ENCODE results near the gene SSR1. TPM values are rescaled to one million over a fixed set of nuclear protein-coding genes. Genes with fewer than 3 reads are reported as not detected.

Gene SSR1
- total RNA-seq, 1 donor from 2014 or later = 20.4 TPM

GRCh38 chr6:7224731-7225130 is 88.3 kb downstream of the SSR1 start:
- Histone ChIP-seq H3K9ac (ENCODE audit: low read depth in 1 of 3, low read length in 3 of 3) (no peak overlapping the region), H3K9me3 (ENCODE audit: control insufficient read depth in 3 of 3, low read length in 3 of 3) (no peaks in the 10 kb centered on the region), H3K36me3 (ENCODE audit: control insufficient read depth in 3 of 3, insufficient read depth in 3 of 3, low read length in 3 of 3) (peaks cover 23 to 39% (median 36%) of the 10 kb centered on the region in 3 donors), H3K27ac (ENCODE audit: low read depth, low read length) (no peak overlapping the region), H3K27me3 (ENCODE audit: control insufficient read depth in 3 of 3, insufficient read depth in 3 of 3, low read length in 3 of 3) (no peaks in the 10 kb centered on the region), H3K4me3 (ENCODE audit: low read length in 3 of 3) (no peak overlapping the region), H3K4me1 (ENCODE audit: control insufficient read depth in 3 of 3, insufficient read depth in 3 of 3, low read length in 3 of 3) (peaks cover 11 to 14% (median 13%) of the 10 kb centered on the region in 3 donors)

- no peaks in the 10 kb centered on the region for H3K9me3 ChIP-seq (ENCODE audit: control insufficient read depth in 3 of 3, low read length in 3 of 3)
- no peaks in the 10 kb centered on the region for H3K27me3 ChIP-seq (ENCODE audit: control insufficient read depth in 3 of 3, insufficient read depth in 3 of 3, low read length in 3 of 3)
- no peak overlapping the region for H3K27ac ChIP-seq (ENCODE audit: low read depth, low read length)
- no peak overlapping the region for H3K9ac ChIP-seq (ENCODE audit: low read depth in 1 of 3, low read length in 3 of 3)
- H3K4me3 ChIP-seq (ENCODE audit: low read length in 3 of 3) = no peak overlapping the region
- peaks cover 28 to 33% (median 32%) of the 10 kb centered on the region in 3 donors for H3K4me1 ChIP-seq (ENCODE audit: control insufficient read depth in 3 of 3, insufficient read depth in 3 of 3, low read length in 3 of 3)
- peaks cover 13 to 24% (median 22%) of the 10 kb centered on the region in 3 donors for H3K36me3 ChIP-seq (ENCODE audit: control insufficient read depth in 3 of 3, insufficient read depth in 3 of 3, low read length in 3 of 3)
Measured at GRCh38 chr6:7222197-7222596, 90.8 kb downstream of the SSR1 start.

- Histone ChIP-seq H3K4me1 (ENCODE audit: control insufficient read depth in 3 of 3, insufficient read depth in 3 of 3, low read length in 3 of 3) (peaks cover 55 to 61% (median 61%) of the 10 kb centered on the region in 3 donors), H3K27ac (ENCODE audit: low read depth, low read length) (peak overlapping the region; percentile 84), H3K9ac (ENCODE audit: low read depth in 1 of 3, low read length in 3 of 3) (peak overlapping the region in 2 of 3 donors; percentile 42 to 66), H3K4me3 (ENCODE audit: low read length in 3 of 3) (no peak overlapping the region), H3K36me3 (ENCODE audit: control insufficient read depth in 3 of 3, insufficient read depth in 3 of 3, low read length in 3 of 3) (peaks cover 1 to 18% (median 3%) of the 10 kb centered on the region in 3 donors), H3K9me3 (ENCODE audit: control insufficient read depth in 3 of 3, low read length in 3 of 3) (no peaks in the 10 kb centered on the region), H3K27me3 (ENCODE audit: control insufficient read depth in 3 of 3, insufficient read depth in 3 of 3, low read length in 3 of 3) (no peaks in the 10 kb centered on the region)
Measured at GRCh38 chr6:7219310-7219709, 93.7 kb downstream of the SSR1 start.

GRCh38 chr6:7218406-7218988 is 94.5 kb downstream of the SSR1 start:
- H3K27ac ChIP-seq (ENCODE audit: low read depth, low read length) = peak overlapping the region; percentile 63
- H3K4me3 ChIP-seq (ENCODE audit: low read length in 3 of 3) = no peak overlapping the region
- no peaks in the 10 kb centered on the region for H3K9me3 ChIP-seq (ENCODE audit: control insufficient read depth in 3 of 3, low read length in 3 of 3)
- peaks cover 63 to 69% (median 68%) of the 10 kb centered on the region in 3 donors for H3K4me1 ChIP-seq (ENCODE audit: control insufficient read depth in 3 of 3, insufficient read depth in 3 of 3, low read length in 3 of 3)
- H3K9ac ChIP-seq (ENCODE audit: low read depth in 1 of 3, low read length in 3 of 3) = peak overlapping the region in 1 of 3 donors; percentile 10
- peaks cover 0 to 23% (median 4%) of the 10 kb centered on the region in 3 donors for H3K36me3 ChIP-seq (ENCODE audit: control insufficient read depth in 3 of 3, insufficient read depth in 3 of 3, low read length in 3 of 3)
- no peaks in the 10 kb centered on the region for H3K27me3 ChIP-seq (ENCODE audit: control insufficient read depth in 3 of 3, insufficient read depth in 3 of 3, low read length in 3 of 3)

Other genes with a start within 250 kb of the SSR1 start
- gene RREB1, start 205.2 kb downstream of the SSR1 start, total RNA-seq = 22.4 TPM
- not detected for gene CAGE1, start 76.5 kb upstream of the SSR1 start, total RNA-seq
- 18.3 TPM for gene RIOK1, start 76.6 kb upstream of the SSR1 start, total RNA-seq
- gene DSP, start 228.5 kb upstream of the SSR1 start, total RNA-seq = 3.1 TPM